ENCODE results near the gene PHACTR3.

Gene PHACTR3

GRCh38 chr20:59737073-59737666 is 132.8 kb downstream of the PHACTR3 start:
- FAIRE-seq, result no peak

GRCh38 chr20:59737816-59738215 is 133.5 kb downstream of the PHACTR3 start:
- no peak for FAIRE-seq

- no peak for FAIRE-seq
Observed at GRCh38 chr20:59738851-59739250, 134.5 kb downstream of the PHACTR3 start.

- FAIRE-seq, result no peak
Observed at GRCh38 chr20:59740621-59741020, 136.3 kb downstream of the PHACTR3 start.

GRCh38 chr20:59741073-59741472 is 136.7 kb downstream of the PHACTR3 start:
- FAIRE-seq, result no peak

GRCh38 chr20:59742351-59743095 is 138.2 kb downstream of the PHACTR3 start:
- FAIRE-seq, result no peak

GRCh38 chr20:59743308-59743707 is 139.0 kb downstream of the PHACTR3 start:
- no peak for FAIRE-seq

- FAIRE-seq, result no peak
Observed at GRCh38 chr20:59743767-59744485, 139.6 kb downstream of the PHACTR3 start.

- FAIRE-seq, result no peak
Observed at GRCh38 chr20:59744756-59745155, 140.4 kb downstream of the PHACTR3 start.

- FAIRE-seq, result no peak
Observed at GRCh38 chr20:59745201-59745600, 140.9 kb downstream of the PHACTR3 start.

GRCh38 chr20:59745716-59746115 is 141.4 kb downstream of the PHACTR3 start:
- FAIRE-seq, result no peak

GRCh38 chr20:59746155-59746554 is 141.8 kb downstream of the PHACTR3 start:
- FAIRE-seq, result no peak

GRCh38 chr20:59747671-59748515 is 143.6 kb downstream of the PHACTR3 start:
- no peak for FAIRE-seq

GRCh38 chr20:59748619-59749191 is 144.4 kb downstream of the PHACTR3 start:
- no peak for FAIRE-seq

- no peak for FAIRE-seq
Observed at GRCh38 chr20:59749301-59749700, 145.0 kb downstream of the PHACTR3 start.

- no peak for FAIRE-seq
Observed at GRCh38 chr20:59750209-59750840, 146.0 kb downstream of the PHACTR3 start.

GRCh38 chr20:59751075-59751711 is 146.9 kb downstream of the PHACTR3 start:
- FAIRE-seq, result no peak

GRCh38 chr20:59752101-59752586 is 147.8 kb downstream of the PHACTR3 start:
- no peak for FAIRE-seq

- no peak for FAIRE-seq
Observed at GRCh38 chr20:59752704-59753460, 148.5 kb downstream of the PHACTR3 start.

GRCh38 chr20:59753836-59754235 is 149.5 kb downstream of the PHACTR3 start:
- no peak for FAIRE-seq

- FAIRE-seq, result no peak
Observed at GRCh38 chr20:59754551-59754950, 150.2 kb downstream of the PHACTR3 start.
